Endothelial cell of umbilical vein (primary cell): ENCODE data around the gene PCDHB9. TPM values are rescaled to one million over a fixed set of nuclear protein-coding genes. Genes with fewer than 3 reads are reported as not detected.
"Not testable (repeated sequence)": the region's sequence is repeated elsewhere in the genome, so short reads cannot be mapped to it uniquely, and the experiment has no call there.

Source experiments
- BruUV-seq: library from RNA; stranded (reverse); fragments of 400-500 nt; replicated peaks from 2 replicates; lab custom pipeline; 2021; lab: Mats Ljungman, UMichigan
- CTCF ChIA-PET: fragments of 300-600, 350-600 bp; sonication (Branson Sonifier 250); formaldehyde crosslinking; loops from one replicate; lab custom pipeline; 2021; ENCODE audit warnings: antibody characterized with exemption, inconsistent platforms; lab: Charles Lee
- POLR2A ChIA-PET: fragments of 300-600, 350-600 bp; sonication (Branson Sonifier 250); formaldehyde crosslinking; loops from one replicate; lab custom pipeline; 2021; ENCODE audit warnings: antibody characterized with exemption, inconsistent platforms; lab: Charles Lee
- DNase-seq: peaks from one replicate; pipeline ENCODE4 v3.0.0-alpha.2; 2011; ENCODE audit warnings: low read depth, low spot score
- FAIRE-seq: peaks from 2 replicates; lab custom pipeline; 2011; peaks lifted over from hg19 to GRCh38; lab: Jason Lieb, UNC
- H2AFZ ChIP-seq: 2 replicates; pipeline ENCODE4 v1.6.0; 2012; ENCODE audit warnings: low read depth, low read length, control low read depth, inconsistent platforms
- H3K27ac ChIP-seq: 2 replicates; pipeline ENCODE4 v1.5.1; 2011; ENCODE audit warnings: low read depth, mild to moderate bottlenecking, control low read depth, low read length, moderate library complexity; ENCODE audit not compliant: insufficient read depth
- H3K27me3 ChIP-seq, 2 experiments: 2 replicates each; pipeline versions ENCODE4 v1.6.0 to v1.6.1; 2011; ENCODE audit warnings: low read length in 2 of 2, mixed read lengths in 1 of 2; ENCODE audit not compliant: control insufficient read depth in 2 of 2, insufficient read depth in 2 of 2
- H3K36me3 ChIP-seq, 2 experiments: 2 replicates in 1 of 2; 3 replicates in 1 of 2; pipeline ENCODE4 v1.5.1; 2011; ENCODE audit warnings: low read length in 2 of 2, mild to moderate bottlenecking in 1 of 2, moderate library complexity in 1 of 2; ENCODE audit not compliant: control insufficient read depth in 2 of 2, insufficient read depth in 2 of 2; ENCODE audit errors: extremely low read depth in 1 of 2
- H3K4me1 ChIP-seq: 3 replicates; pipeline ENCODE4 v1.5.1; 2011; ENCODE audit warnings: mild to moderate bottlenecking, low read length; ENCODE audit not compliant: control insufficient read depth, insufficient read depth; ENCODE audit errors: extremely low read depth
- H3K4me2 ChIP-seq: 2 replicates; pipeline ENCODE4 v1.6.1; 2011; ENCODE audit warnings: low read length, control low read depth, mixed read lengths; ENCODE audit not compliant: insufficient read depth
- H3K4me3 ChIP-seq, 3 experiments: fragments of 200-600 bp in 1 of 3; sonication (generic), shearing (Covaris generic) in 1 of 3; replicated peaks in 1 of 3; 2 replicates each; pipeline ENCODE4 v1.5.1; 2011 to 2016; ENCODE audit warnings: control low read depth in 3 of 3, low read length in 3 of 3, mild to moderate bottlenecking in 2 of 3, inconsistent platforms in 1 of 3, low read depth in 1 of 3, moderate library complexity in 1 of 3; ENCODE audit not compliant: insufficient read depth in 1 of 3
- H3K79me2 ChIP-seq: 2 replicates; pipeline ENCODE4 v1.6.0; 2012; ENCODE audit warnings: low read length, inconsistent platforms; ENCODE audit not compliant: control insufficient read depth, insufficient read depth
- H3K9ac ChIP-seq: replicated peaks from 2 replicates; pipeline ENCODE3; 2011; ENCODE audit warnings: low read length, control low read depth; ENCODE audit not compliant: insufficient read depth; ENCODE audit errors: extremely low read depth
- H3K9me1 ChIP-seq: replicated peaks from 3 replicates; pipeline ENCODE4 v1.6.0; 2011; ENCODE audit warnings: mild to moderate bottlenecking, low read length; ENCODE audit not compliant: control insufficient read depth, insufficient read depth; ENCODE audit errors: extremely low read depth
- H3K9me3 ChIP-seq: replicated peaks from 2 replicates; pipeline ENCODE4 v1.5.1; 2012; ENCODE audit warnings: low read length, inconsistent platforms; ENCODE audit not compliant: control insufficient read depth, insufficient read depth
- H4K20me1 ChIP-seq: replicated peaks from 2 replicates; pipeline ENCODE3; 2011; ENCODE audit warnings: mild to moderate bottlenecking, low read length; ENCODE audit not compliant: control insufficient read depth, insufficient read depth; ENCODE audit errors: extremely low read depth
- CTCF ChIP-seq, 2 donors: IDR thresholded peaks; 1 replicate in 1 of 2; 2 replicates in 1 of 2; pipeline ENCODE4 v1.5.1; 2011; ENCODE audit warnings: low read length in 2 of 2, mild to moderate bottlenecking in 2 of 2, moderate library complexity in 2 of 2, control low read depth in 1 of 2, inconsistent platforms in 1 of 2, low read depth in 1 of 2; ENCODE audit not compliant: insufficient read depth in 1 of 2; ENCODE audit errors: extremely low read depth in 1 of 2
- JUN ChIP-seq: IDR thresholded peaks from 2 replicates; pipeline ENCODE4 v1.6.1; 2011; ENCODE audit warnings: borderline replicate concordance, low read depth; ENCODE audit not compliant: insufficient read length, insufficient read depth
- MAX ChIP-seq: IDR thresholded peaks from 2 replicates; pipeline ENCODE4 v1.6.1; 2011; ENCODE audit not compliant: insufficient read depth, insufficient read length
- MYC ChIP-seq: IDR thresholded peaks from one replicate; pipeline ENCODE4 v1.6.1; 2011; ENCODE audit warnings: mild to moderate bottlenecking, low read depth, low read length
- POLR2A ChIP-seq: IDR thresholded peaks from 2 replicates; pipeline ENCODE4 v1.6.1; 2012; ENCODE audit warnings: low read depth, mild to moderate bottlenecking, control low read depth, low read length
- POLR2AphosphoS5 ChIP-seq: IDR thresholded peaks from 2 replicates; pipeline ENCODE4 v1.6.1; 2012; ENCODE audit warnings: low read depth, mild to moderate bottlenecking, control low read depth, low read length, moderate library complexity; ENCODE audit not compliant: insufficient read depth
- dilution Hi-C: fragments of 300-500 bp; cut with MboI; formaldehyde crosslinking; loops from one replicate; pipeline ENCODE4 v1.15.0; 2019; ENCODE audit warnings: low sequenced_read_pairs; ENCODE audit not compliant: extremely low pct_ligation_motif_present
- intact Hi-C: fragments of 100-400 bp; cut with micrococcal nuclease; formaldehyde crosslinking; loops from one replicate; pipeline ENCODE4 v1.10.0; 2022
- polyA plus RNA-seq, 4 experiments: library from polyadenylated mRNA; depleted of rRNA in 3 of 4; stranded (reverse) in 3 of 4; unstranded in 1 of 4; fragments of >200 nt; gene quantifications; 2 replicates each; pipeline versions ENCODE4 v1.2.1 to v1.2.3, GENCODE V29; 2011 to 2012; ENCODE audit warnings: missing spikeins in 1 of 4
- total RNA-seq: library from RNA; stranded (reverse); gene quantifications from 2 replicates; pipeline ENCODE4 v1.2.3, GENCODE V29; 2021

Gene PCDHB9
- total and polyA plus RNA-seq, 2 donors (not counting 3 experiments of a cell fraction or from before 2014, with no cell fraction given), result 0.14 to 0.20 TPM

- TF ChIP-seq CTCF (IDR thresholded peaks at IDR 0.05; ENCODE audit: extremely low read depth in 1 of 2, insufficient read depth in 1 of 2, low read depth in 1 of 2, low read length in 2 of 2), result peak in 1 of 2 donors; percentile 4
- no peak for TF ChIP-seq MAX
- TF ChIP-seq JUN, result no peak
- TF ChIP-seq POLR2A, result no peak
- TF ChIP-seq MYC, result no peak
- no peak for TF ChIP-seq POLR2AphosphoS5
- Histone ChIP-seq H3K4me2 (no peak within 1 kb of the TSS), H3K79me2 (no peaks in the 10 kb centered on the region), H3K4me1 (no peaks in the 10 kb centered on the region), H3K4me3 (no peak within 1 kb of the TSS), H2AFZ (no peak within 1 kb of the TSS), H3K9me3 (no peaks in the 10 kb centered on the region), H3K36me3 (no peaks in the 10 kb centered on the region), H3K9me1 (no peaks in the 10 kb centered on the region), H3K27ac (no peak within 1 kb of the TSS), H3K27me3 (no peaks in the 10 kb centered on the region), H4K20me1 (no peaks in the 10 kb centered on the region), H3K9ac (no peak within 1 kb of the TSS)
- ChIA-PET POLR2A (no interaction called here), CTCF (interaction anchor here (1.0 to 1.9 kb wide), 3 partner anchors 10 to 382 kb away, joined by 3 to 6 read pairs (median 4); partner anchors contain the start of gene PCDHB10)
- no TSS peak for BruUV-seq
- intact Hi-C loops (no loop called here), dilution Hi-C loops (no loop called here)
- DNase-seq (peak; percentile 16), FAIRE-seq (no peak)
Observed at GRCh38 chr5:141182248-141182647, 4.7 kb upstream of the PCDHB9 start, which contains the start of gene PCDHB16. Gene PCDHB16 (plus strand): TSS chr5:141182387. CDS start chr5:141182560, 173 bp downstream.

GRCh38 chr5:141184117-141184855 is 2.7 kb upstream of the PCDHB9 start:
- FAIRE-seq, H3K4me2 ChIP-seq, intact Hi-C loops, dilution Hi-C loops, BruUV-seq, H3K9ac ChIP-seq, H3K79me2 ChIP-seq, H3K36me3 ChIP-seq, H4K20me1 ChIP-seq, H3K9me3 ChIP-seq, CTCF ChIA-PET, H3K27ac ChIP-seq, POLR2A ChIA-PET, H3K9me1 ChIP-seq, H3K27me3 ChIP-seq, H3K4me1 ChIP-seq, H2AFZ ChIP-seq, H3K4me3 ChIP-seq, DNase-seq: not testable (repeated sequence)

GRCh38 chr5:141188682-141189081 is 1.7 kb downstream of the PCDHB9 start:
- H4K20me1 ChIP-seq, BruUV-seq, H3K27ac ChIP-seq, intact Hi-C loops, H3K4me2 ChIP-seq, H3K4me1 ChIP-seq, CTCF ChIA-PET, FAIRE-seq, DNase-seq, H2AFZ ChIP-seq, H3K79me2 ChIP-seq, H3K27me3 ChIP-seq, H3K36me3 ChIP-seq, H3K9ac ChIP-seq, H3K9me3 ChIP-seq, H3K9me1 ChIP-seq, dilution Hi-C loops, H3K4me3 ChIP-seq, POLR2A ChIA-PET: not testable (repeated sequence)
